CD4-positive, alpha-beta T cell treated with Interferon alpha-2 for 1 hour (primary cell): ENCODE results near the gene RABGAP1.

Source experiments
- DNase-seq, 2 donors: peaks; one replicate each; pipeline ENCODE4 v3.0.0-alpha.2; 2020 to 2022

The RABGAP1 gene

DNA sequence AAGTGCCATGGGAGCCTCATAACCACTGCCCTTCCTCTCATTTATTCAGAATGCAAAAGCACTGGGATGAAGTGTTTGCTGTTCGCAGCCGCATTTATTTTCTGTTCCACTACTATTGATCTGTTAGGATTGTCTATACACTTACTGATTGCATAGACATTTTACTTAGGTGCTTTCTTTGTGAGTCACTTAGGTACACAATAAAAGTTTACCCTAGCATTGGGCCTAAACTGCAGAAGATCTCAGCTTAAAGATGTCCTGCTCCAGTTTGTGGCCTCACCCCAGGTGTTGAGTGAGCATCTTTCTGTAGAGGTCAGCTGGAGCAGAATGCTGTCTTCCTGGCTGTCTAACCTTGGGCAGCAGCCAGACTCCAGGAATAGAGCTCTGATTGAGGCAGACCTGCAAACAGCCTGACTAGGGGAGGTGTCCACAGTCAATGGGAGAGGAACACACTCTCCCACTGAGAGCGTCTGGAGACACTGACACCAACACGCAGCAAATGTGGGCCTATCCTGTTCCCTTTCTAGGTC lies 146.6 kb downstream of the RABGAP1 start:
- DNase-seq = no peak

DNA sequence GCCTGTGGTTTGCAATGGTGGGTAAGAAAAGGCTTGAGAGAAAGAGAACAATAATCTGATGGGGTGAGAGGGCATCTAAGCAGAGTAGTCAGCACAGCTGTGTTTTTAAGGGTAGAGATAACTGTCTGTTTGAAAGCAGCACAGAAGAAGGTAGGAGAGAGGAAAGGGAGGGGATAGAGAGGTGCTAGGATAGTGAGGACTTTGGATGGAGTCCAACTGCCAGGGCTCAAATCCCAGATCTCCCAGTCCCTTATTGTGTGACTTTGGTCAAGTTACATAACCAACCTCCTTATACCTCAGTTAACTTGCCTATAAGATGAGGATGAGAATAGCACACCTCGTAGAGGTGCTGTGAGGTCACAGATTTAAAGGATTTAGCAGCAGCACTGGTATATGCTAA lies 148.2 kb downstream of the RABGAP1 start:
- DNase-seq = no peak

DNA sequence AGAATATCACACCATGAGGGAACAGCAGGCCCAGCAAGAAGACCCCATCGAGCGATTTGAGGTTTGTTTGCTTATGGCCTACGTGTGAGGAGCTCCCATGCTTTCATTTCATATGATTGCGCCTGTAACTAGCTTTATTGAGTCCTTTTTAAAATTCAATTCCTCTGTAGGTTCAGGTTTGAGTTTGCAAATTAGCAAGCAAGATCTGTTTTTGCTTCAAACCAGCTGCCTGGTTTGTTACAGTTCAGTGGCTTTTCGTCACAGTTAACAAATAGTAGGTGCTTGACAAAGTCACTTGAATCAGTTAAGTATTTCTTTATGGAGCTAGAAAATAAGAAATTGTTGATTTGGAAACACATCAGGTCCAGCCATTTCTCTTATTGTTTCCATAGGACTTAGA lies 149.0 kb downstream of the RABGAP1 start:
- no peak for DNase-seq

DNA sequence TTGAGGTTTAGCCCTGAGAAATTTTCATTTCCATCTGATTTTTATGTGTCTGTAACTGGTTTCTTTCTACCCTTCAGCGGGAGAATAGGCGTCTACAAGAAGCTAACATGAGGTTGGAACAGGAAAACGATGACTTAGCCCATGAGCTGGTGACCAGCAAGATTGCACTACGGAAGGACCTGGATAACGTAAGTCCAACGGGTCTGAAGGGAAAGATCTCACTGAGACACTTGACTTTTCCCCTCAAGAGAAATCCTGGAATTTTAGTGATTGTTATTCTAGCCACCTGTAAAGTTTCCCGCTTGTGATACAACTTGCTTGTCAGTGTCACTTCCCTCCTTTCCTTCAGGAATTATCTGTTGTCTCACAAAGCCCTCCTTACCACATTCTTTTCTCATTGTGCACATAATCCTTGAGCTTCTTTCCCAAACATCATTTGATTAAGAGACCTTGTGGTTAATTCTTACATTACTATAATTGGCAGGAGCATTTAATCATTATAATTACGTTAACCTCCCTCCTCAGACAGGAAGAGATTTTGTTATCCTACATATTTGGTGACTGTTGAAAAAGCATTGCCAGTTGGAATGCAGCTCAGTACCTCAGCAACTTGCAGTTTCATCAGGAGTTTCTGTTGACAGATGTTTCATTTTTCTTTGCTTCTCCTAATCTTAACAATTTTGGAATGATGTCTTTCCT lies 149.5 kb downstream of the RABGAP1 start:
- no peak for DNase-seq

DNA sequence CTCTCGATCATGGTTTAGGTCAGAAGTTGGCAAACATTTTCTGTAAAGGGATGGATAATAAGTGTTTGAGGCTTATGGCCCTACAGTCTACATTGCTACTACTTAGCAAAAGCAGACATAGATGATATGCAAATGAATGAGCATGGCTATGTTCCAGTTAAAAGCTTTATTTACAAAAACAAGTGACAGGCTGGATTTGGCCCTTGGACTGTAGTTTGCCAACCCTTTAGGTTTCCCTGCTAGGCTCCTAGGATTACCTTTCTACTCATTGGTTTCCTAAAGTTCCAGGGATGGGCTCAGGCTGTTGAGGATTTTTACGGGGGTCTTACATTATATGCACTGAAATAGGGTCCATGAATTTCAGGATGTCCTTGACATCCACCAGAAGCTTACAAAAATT lies 150.1 kb downstream of the RABGAP1 start:
- DNase-seq = no peak

DNA sequence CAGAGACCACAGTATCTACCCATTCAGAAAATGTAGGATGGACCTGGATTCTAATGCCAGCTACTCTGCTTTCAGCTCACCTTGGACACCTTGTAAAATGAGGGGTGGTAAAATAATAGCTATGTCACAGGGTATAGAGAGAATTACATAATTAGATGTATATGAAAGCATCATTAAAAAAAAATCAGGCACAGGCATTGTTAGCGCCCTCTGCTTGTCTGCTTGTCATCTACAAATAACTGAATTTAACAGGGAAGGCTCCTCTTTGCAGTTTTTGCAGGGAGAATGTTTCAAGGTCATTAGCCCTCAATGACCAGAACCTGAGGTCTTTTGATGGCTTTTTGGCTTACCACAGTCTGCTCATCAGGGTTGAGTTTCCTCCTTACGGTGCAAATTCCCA lies 150.6 kb downstream of the RABGAP1 start:
- no peak for DNase-seq

DNA sequence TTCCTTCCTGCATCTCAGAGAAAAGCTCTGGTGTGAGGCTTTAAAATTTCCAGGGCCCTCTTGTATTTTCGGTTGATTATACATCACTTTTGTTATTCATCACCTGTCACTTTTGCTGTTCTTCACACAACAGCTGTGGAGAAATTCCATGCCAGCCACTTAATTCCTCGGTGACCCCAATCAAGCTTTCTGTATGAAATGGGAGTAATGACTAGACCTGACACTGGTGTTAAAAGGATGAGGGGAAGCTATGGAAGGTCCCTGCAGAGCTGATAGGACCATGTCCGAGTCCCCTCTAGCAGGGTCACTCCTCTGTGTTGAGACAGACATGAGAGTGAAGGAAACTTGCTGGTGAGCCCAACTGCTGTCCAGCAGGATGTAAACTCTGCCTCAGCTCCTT lies 152.3 kb downstream of the RABGAP1 start:
- DNase-seq = no peak

DNA sequence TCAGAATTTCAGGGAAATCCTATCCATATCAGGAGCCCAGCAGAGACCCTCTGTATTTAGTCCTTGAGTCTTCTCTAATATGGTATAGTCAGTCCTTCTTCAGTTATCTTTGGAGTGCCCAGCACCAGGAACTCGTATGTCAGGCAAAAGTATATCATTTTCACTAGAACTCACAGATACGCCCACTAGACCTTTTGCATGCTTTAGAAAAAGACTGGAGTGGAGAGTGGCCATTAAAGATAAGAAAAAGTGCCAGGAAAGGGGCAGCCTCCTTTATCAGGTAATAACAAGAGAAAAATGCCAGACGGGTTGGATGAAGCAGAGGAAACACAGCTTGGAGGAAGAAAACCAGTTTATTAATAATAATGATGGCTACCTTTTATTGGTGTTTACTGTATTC lies 156.2 kb downstream of the RABGAP1 start:
- DNase-seq = no peak

DNA sequence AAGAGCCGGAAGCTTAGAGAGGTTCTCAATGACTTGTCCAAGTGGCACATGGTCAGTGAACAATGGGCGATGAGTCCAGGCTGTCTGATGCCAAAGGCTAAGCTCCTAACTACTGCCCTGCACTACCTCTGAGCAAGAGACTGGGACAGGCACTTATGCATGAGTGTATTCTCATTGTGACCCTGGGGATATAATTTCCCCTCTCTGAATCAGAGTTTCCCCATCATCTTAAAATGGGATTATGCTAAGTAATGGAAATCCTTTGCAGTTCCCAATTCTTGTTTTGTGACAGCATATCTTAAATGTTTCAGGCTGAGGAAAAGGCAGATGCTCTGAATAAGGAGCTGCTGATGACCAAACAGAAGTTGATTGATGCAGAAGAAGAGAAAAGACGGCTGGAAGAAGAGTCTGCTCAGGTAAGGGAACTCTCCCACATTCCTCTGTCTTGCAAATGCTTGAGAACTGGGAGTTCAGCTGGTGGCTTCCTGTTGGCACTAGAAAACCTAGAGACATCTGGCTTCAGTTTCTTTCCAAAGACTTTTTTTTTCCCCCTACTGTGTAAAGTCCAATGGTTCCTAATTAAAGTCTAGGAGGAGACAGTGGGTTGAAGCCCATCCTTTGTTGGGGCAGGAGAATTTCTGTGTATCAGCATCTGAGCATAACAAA lies 156.7 kb downstream of the RABGAP1 start:
- no peak for DNase-seq

DNA sequence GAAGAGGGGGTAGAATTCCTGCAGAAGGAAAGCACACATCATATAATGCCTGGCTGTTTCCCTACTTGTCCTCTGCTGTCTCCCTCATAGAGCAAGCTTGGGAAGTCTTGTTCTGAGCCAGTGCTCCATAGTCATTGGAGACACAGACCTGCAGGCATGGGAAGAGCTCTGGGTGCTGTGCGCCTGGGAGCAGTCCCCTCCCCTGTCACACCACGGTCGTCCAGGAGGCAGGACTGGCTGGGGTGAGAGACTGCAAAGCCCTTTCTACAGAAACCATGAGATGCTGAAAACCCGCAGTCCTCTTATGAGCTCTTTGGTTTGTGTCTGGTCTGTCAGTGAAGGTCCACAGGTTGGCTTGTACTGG lies 157.3 kb downstream of the RABGAP1 start:
- DNase-seq = no peak

DNA sequence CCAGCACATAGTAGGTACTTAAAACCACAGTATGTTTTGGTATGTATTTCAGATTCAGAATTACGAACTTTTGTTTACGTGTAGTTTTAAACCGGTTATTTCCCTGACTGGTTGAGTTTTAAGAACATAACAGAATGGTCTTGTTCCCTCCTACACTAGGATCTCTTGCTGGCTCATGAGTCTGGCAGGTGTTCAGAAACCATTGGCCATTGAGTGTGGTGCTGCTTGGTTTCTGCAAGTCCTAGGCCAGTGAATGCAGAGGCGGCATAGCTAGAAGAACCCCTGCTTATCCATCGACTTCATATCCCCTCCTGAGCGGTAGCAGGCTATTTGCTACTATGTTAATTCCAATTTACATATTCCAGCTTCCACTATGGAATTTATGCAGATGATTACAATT lies 158.2 kb downstream of the RABGAP1 start:
- no peak for DNase-seq

DNA sequence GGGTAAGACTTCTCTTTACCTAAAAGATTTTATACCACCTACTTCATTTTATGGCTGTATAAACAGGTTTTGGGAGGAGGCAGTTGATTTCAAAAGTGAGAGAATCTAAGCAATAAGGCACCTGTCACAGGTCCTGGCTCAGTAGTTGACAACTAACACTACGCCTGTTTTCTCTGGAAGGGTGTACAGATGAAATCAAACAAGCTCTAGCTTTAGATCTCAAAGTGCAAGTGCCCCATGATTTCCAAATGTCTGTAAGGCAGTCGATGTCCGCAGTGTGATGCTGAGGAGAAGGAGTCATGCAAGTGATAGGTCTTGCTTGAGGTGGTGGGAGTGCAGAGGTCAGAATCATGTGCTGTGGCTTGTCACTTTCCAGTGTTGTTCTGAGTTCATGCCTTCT lies 158.7 kb downstream of the RABGAP1 start:
- DNase-seq = no peak

DNA sequence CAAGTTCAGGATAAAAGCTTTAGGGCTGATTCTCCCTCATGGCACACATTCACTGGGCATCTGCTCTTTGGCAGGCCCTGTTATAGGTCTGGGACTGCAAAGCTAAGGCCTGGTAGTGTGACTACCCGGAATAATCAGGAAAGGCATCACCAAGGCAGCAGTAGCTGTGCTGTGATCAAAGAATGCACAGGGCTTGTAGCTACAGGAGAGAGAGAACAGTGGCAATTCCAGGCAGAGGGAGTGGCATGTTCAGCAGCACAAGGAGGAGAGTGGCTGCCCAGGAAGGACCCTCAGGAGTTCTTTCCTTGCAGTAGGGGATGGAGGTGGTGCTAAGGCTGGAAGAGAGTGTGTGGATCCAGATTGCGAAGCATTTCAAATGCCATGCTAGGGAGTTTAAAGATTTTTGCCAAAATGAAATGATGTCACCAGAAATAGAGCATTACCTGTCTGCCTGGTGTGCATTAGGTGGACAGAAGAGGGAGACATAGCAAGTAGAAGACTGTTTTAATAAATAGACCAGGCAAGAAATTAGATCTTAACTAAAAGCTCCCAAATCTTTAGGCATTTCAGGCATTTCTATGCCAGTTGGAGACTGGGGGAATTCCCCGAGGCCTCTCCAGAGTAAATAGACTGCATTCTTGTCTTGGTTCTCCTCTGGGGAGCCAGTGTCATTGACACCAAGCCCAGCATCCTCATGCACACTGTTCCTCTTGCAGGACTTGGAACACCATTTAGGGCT lies 161.7 kb downstream of the RABGAP1 start:
- DNase-seq = no peak

DNA sequence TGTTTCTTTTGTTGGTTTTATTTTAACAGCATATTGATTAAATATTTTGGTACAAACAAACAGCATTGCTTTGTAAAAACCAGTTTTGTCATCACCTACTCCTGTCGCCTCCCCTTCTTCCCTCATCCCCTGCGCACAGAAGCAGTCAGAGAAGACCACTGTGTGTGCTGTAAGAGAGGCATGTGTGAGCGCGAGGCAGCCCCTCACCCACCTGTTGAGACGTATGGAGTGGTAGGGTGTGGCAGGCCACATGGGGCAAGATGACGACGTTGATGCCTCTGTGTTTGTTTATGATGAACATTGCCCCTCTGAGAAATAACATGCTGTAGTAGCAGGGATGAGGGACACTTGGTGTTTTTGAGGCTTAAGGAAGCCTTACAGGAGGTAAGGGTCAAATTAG lies 164.0 kb downstream of the RABGAP1 start:
- DNase-seq = no peak

DNA sequence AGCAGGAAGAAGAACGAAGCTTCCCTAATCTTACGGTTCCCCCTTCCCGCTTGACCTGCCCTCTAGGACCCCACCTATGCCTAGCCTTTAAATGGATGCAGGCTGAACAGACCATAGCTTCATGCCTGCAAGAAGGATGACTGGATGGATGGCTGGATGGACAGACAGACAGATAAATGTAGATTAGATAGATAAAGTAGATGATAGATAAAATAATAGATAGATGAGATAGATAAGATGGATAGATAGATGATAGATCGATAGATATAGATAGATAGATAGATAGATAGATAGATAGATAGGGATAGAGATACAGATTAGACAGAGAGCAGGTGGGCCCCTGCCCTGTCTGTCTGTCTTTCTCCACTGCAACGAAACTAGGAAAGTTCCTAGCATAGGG lies 164.7 kb downstream of the RABGAP1 start:
- DNase-seq = no peak

DNA sequence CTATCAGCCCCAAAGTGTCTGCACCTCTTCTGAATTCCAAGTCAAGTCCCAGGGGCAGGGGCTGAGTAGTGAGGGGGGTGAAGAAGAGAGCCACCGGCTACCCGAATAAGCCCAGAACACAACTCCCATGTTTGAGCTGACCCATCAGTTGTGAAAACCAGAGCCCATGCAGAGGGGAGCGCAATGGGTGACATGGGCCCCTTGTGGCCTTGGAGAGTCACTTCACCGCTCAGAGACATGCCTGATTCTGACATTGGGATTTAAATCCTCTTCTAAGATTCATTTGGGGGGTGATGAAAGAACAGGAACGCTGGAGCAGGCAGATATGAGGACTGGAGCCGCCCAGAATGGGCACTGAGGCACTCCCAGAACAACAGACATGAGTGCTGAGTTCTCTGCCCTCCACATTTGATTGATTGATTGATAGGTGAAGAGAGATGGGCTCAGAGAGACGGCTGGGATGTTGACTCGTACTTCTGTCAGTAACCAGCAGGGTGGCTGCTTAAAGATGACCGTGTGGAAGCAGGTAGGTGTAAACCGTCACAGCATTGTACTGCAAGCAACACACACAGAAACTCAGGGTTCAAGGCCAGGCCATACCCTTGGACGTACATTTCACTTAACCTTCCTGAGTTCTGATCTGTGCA lies 166.9 kb downstream of the RABGAP1 start:
- DNase-seq = no peak

DNA sequence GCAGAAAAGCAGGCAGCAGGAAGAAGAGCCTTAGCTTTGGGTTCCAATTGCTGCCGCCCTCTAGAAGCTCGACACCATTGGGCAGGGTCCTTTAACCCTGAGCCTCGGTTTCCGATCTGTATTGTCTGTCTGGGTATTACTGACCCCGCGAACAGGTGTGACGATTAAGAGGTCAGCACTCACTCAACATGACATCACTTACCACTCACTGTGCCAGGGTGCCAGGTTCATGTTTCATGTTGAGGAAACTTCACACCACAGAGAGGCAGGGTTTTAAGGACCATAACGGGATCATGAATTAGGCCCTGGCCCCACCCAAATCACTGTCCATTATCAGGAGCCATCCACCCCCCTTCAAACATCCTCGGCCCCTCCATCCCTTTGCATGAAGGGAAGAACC lies 168.2 kb downstream of the RABGAP1 start:
- no peak for DNase-seq

DNA sequence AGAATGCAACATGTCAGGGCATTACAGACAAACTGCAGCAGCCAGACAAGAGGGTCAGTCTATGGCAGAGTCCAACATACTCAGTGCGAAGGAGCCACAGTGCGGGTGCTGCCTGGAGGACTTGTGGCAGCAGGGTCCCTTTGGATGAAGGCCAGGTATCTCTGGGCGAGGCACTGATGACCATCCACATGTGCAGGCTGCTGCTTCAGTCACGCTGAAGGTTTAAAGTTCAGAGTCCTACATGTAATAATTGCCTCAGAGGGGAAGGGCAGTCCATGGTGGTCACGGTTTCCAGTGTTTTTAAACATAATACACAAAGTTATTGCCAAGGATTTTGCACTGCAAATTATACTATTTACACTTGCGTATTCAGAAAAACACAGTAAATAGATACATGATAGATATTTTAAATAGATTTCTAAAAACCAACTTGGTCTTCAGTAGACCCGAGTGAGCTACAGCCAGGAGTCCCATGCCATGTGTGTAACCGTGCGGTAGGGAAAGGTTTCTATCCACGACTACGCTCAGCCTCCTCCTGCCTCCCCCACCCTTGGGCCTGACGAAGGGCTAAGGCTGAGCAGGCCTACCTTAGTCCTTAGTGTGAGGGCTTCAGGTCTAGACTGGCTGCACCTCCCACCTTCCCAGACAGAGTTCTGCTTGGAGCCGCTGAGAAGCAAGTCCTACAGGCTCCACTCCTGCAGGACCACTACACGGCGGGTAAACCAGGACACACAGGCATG lies 168.9 kb downstream of the RABGAP1 start:
- DNase-seq = no peak

DNA sequence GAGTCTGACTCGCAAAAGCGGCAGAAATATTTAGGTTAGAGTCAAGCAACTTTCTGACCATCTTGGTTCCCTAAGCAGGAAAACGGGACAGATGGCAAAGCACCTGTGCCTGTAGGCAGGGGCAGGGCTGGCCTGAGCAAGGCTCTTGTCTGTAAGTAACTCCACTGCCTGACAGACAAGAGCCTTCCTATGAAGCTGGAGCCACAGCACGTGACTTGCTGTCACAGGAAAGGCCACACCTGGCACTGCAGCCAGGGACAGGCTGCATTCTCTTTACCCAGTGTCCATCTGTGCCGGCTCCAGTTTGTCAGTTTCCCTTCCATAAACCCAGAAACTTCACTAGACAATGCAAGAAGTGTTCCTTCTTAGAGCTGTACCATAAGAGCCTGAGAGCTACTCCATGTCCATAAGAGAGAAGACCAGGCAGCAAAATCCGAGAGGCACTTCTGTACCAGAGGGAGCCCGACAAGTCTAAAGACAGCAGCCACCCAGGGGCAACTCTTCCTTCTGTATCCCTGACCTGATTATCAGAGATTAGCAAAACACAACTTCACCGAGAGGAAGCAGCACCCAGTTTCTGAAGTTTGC lies 170.7 kb downstream of the RABGAP1 start:
- DNase-seq = no peak

DNA sequence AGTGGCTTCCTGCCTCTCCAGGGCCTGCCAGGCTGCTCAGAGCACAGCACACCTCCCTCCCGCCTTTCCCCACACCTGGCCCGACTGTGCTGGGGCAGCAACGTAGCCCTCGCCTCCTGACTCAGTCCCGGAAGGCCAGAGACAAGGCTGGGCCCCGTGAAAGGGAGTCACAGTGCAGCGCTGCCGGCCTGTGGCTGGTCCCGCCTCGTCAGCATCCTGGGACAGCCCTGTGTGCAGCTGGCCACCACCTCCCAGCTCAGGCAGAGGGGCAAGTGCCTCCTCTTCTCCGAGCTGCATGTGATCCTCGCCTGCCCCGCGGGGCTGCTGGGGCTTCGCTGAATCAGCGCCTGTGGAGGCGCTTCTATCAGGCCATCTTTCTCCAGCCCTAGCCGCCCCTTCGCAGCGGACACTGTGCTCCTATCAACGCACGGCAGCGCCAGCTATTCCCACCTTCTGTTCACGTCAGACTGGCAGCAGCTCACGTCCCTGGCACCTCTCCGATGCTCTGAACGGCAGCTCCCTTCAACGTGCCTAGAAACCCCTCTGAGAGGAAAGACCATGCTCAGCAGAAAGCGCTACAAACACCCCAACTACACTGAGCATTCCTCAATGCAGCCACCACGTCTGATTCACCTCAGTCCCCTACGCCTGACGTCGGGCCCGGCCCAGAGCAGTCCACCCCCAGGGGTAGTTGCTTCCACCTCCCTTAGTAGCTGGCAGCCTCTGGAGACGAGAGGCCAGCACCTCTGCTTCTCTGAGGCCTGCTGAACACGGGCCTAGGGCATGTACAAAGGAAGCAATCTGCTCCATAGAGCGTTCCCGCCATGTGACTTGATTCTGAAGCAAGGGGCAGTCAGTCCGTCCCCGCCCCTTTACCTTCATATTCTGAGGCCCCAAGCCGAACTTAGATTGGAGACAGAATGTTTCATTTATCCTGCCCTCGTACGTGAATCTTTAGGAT lies 171.5 kb downstream of the RABGAP1 start:
- DNase-seq = no peak

DNA sequence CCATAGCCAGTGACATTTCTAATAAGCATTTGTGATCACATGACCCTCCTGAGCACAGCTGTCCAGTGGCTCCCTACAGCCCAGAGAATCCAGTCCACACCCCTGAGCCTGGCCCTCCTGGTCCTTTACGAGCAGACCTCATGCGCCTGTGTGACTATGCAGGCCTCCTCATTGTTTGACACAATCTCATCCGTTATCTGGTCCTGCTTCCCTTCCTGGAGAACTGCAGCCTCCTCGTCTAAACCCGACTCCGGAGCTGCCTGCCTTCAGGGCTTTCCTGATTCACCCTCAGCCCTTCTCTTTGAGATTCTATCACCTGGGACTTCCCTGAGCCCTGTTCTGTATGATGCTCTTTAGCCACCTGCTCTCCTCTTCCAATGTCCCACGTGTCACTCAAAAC lies 172.4 kb downstream of the RABGAP1 start:
- DNase-seq = no peak
